Activated T-cell treated with anti-CD3 and anti-CD28 coated beads, Interleukin-2, amount 50 U/mL, for 4 hours (primary cell): ENCODE data around the gene LRGUK. TPM values are rescaled to one million over a fixed set of nuclear protein-coding genes. Genes with fewer than 3 reads are reported as not detected.

Experiments used
- ATAC-seq, 2 donors: fragments of 200-7000 bp; cut with Tn5 transposase; one replicate each; pipeline ENCODE4 v1.10.0; 2021
- DNase-seq: peaks from one replicate; pipeline ENCODE4 v3.0.0-alpha.2; 2020
- H3K27me3 Mint-ChIP-seq: one replicate; pipeline ENCODE4 v1.8.0; 2021; ENCODE audit warnings: low read depth, mixed read lengths
- H3K36me3 Mint-ChIP-seq: one replicate; pipeline ENCODE4 v1.8.0; 2022; ENCODE audit warnings: mixed read lengths; ENCODE audit not compliant: insufficient read depth
- H3K4me1 Mint-ChIP-seq: one replicate; pipeline ENCODE4 v1.8.0; 2021; ENCODE audit warnings: low read depth, mixed read lengths
- H3K4me3 Mint-ChIP-seq: one replicate; pipeline ENCODE4 v1.8.0; 2021; ENCODE audit warnings: mild to moderate bottlenecking, moderate library complexity, mixed read lengths
- H3K9me3 Mint-ChIP-seq: one replicate; pipeline ENCODE4 v1.8.0; 2021; ENCODE audit warnings: mixed read lengths
- total RNA-seq, 3 donors: library from RNA; stranded (reverse); gene quantifications; one replicate each; pipeline ENCODE4 v1.2.1, GENCODE V29; 2021

The LRGUK gene
- total RNA-seq, 3 donors from 2014 or later: 0.05 to 0.16 TPM; not detected in 1

DNA sequence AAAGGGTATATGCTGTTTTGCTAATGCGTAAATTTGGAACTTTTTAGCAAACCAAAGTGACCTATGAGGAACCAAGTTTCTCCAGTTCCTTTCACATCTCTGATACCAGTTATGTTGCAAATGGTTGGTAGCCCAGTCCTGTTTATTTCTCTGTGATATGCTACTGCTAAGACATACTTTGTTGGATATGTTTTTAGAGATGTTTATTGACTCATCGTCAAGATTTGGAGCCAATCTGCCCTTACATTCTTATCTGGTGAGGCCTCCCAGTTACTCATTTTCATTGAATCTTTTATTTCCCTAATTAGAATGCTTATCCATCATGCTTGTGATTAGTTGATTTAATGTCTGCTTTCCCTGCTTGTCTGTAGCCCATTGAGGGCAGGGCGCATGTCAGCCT is 58.9 kb downstream of the LRGUK start:
- no peak for DNase-seq
- Mint-ChIP-seq H3K36me3 (no peaks in the 10 kb centered on the region), H3K27me3 (peaks cover 4% of the 10 kb centered on the region), H3K4me1 (no peaks in the 10 kb centered on the region), H3K4me3 (no peak overlapping the region), H3K9me3 (no peaks in the 10 kb centered on the region)
- no peak for ATAC-seq

GRCh38 chr7:134186801-134187200 is 59.7 kb downstream of the LRGUK start:
- ATAC-seq (no peak), DNase-seq (no peak)
- peaks cover 4% of the 10 kb centered on the region for H3K27me3 Mint-ChIP-seq
- no peaks in the 10 kb centered on the region for H3K36me3 Mint-ChIP-seq
- H3K4me1 Mint-ChIP-seq: no peaks in the 10 kb centered on the region
- H3K4me3 Mint-ChIP-seq: no peak overlapping the region
- H3K9me3 Mint-ChIP-seq: no peaks in the 10 kb centered on the region

- Mint-ChIP-seq H3K4me3 (no peak overlapping the region), H3K27me3 (peaks cover 4% of the 10 kb centered on the region), H3K36me3 (no peaks in the 10 kb centered on the region), H3K4me1 (no peaks in the 10 kb centered on the region), H3K9me3 (no peaks in the 10 kb centered on the region)
- no peak for DNase-seq
- no peak for ATAC-seq
Observed at GRCh38 chr7:134187893-134188292, 60.8 kb downstream of the LRGUK start.

DNA sequence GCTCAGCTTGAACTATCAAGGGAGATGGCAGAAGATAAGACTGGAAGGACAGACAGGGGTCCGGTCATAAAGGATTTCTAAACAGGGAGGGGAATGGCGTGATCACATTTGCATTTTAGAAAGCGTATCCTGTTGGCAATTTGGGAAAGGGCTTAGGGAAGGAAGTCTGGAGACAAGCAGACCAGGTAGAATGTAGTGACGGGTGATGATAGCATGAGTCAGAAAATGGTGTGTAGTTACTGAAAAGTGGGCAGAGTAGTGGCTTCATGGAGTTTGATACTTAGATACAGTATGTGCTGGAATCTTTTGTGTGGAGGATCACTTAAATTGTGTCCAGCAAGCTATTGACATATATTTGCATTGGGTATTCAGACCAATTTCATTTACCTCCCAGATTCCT is 61.2 kb downstream of the LRGUK start:
- Mint-ChIP-seq H3K36me3 (no peaks in the 10 kb centered on the region), H3K9me3 (no peaks in the 10 kb centered on the region), H3K27me3 (peaks cover 4% of the 10 kb centered on the region), H3K4me1 (no peaks in the 10 kb centered on the region), H3K4me3 (no peak overlapping the region)
- DNase-seq (no peak), ATAC-seq (no peak)

GRCh38 chr7:134189559-134189958 is 62.4 kb downstream of the LRGUK start:
- DNase-seq (no peak), ATAC-seq (no peak)
- H3K9me3 Mint-ChIP-seq: no peaks in the 10 kb centered on the region
- H3K36me3 Mint-ChIP-seq: no peaks in the 10 kb centered on the region
- no peak overlapping the region for H3K4me3 Mint-ChIP-seq
- H3K4me1 Mint-ChIP-seq: no peaks in the 10 kb centered on the region
- H3K27me3 Mint-ChIP-seq: peaks cover 4% of the 10 kb centered on the region

GRCh38 chr7:134191876-134192275 is 64.7 kb downstream of the LRGUK start:
- no peak for ATAC-seq
- no peak for DNase-seq
- Mint-ChIP-seq H3K4me1 (no peaks in the 10 kb centered on the region), H3K36me3 (no peaks in the 10 kb centered on the region), H3K9me3 (no peaks in the 10 kb centered on the region), H3K27me3 (peaks cover 4% of the 10 kb centered on the region), H3K4me3 (no peak overlapping the region)

- Mint-ChIP-seq H3K9me3 (no peaks in the 10 kb centered on the region), H3K4me3 (no peak overlapping the region), H3K4me1 (no peaks in the 10 kb centered on the region), H3K36me3 (no peaks in the 10 kb centered on the region), H3K27me3 (peaks cover under 1% of the 10 kb centered on the region)
- ATAC-seq: no peak
- no peak for DNase-seq
Observed at GRCh38 chr7:134193240-134193639, 66.1 kb downstream of the LRGUK start.

- no peaks in the 10 kb centered on the region for H3K9me3 Mint-ChIP-seq
- H3K36me3 Mint-ChIP-seq: no peaks in the 10 kb centered on the region
- DNase-seq: no peak
- no peak for ATAC-seq
- H3K4me1 Mint-ChIP-seq: no peaks in the 10 kb centered on the region
- H3K27me3 Mint-ChIP-seq: no peaks in the 10 kb centered on the region
- H3K4me3 Mint-ChIP-seq: no peak overlapping the region
Observed at GRCh38 chr7:134195252-134195651, 68.1 kb downstream of the LRGUK start.

DNA sequence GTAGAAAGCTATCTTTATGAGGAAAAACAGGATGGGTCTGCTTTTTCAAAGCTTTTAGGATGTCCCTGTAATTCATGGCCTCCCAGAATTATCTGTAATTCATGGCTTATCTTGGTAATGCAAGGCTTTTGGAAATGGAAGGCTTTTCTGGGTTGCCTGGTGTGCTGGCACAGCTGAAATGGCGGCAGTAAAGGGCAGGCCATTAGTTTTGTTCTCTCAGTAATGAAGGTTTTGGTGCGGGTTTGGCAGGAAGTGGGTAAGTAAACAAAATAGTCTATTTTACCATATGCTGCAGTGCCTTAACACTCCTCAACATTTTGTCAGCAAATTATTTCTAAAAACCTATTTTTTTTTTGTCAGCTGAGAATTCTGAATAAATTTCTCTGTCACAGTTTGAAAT is 69.3 kb downstream of the LRGUK start:
- no peaks in the 10 kb centered on the region for H3K9me3 Mint-ChIP-seq
- ATAC-seq (no peak), DNase-seq (no peak)
- H3K4me3 Mint-ChIP-seq: no peak overlapping the region
- H3K36me3 Mint-ChIP-seq: no peaks in the 10 kb centered on the region
- H3K4me1 Mint-ChIP-seq: no peaks in the 10 kb centered on the region
- H3K27me3 Mint-ChIP-seq: no peaks in the 10 kb centered on the region

DNA sequence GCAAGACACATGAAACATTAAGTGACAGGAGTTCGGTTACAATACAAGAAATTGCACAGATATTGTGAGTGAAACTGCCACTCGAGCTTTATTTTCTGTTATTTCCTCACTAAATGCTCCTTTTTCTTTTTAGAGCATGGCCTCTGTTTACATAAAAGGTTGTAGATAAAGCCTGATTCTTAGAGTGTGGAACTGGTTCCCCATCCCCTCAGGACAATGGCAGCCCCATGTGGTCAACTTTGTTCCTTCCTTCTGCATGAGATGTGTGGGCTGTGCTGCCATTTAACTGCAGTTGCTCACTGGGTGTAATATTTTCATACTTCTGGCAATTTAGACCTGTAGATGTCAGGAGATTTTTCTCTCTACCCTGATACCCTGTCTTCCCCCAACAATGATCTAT is 70.2 kb downstream of the LRGUK start:
- ATAC-seq: no peak

DNA sequence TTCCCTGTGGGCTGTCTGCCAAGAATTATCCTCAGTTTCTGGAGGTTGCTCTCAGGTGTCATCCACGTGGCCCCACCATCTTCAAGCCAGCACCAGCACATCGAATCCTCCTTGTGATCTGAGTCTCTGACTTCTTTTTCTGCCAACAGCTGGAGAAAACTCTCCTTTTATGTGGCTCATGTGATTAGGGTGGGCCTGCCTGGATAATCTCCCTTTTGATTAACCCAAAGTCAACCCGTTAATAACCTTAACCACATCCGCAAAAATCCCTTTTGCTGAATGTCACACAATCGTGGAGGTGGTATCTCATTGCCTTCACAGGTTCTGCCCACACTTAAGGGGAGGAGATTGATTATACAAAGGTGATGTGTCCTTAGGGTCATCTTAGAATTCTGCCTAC is 73.8 kb downstream of the LRGUK start:
- ATAC-seq: no peak
- Mint-ChIP-seq H3K27me3 (no peaks in the 10 kb centered on the region), H3K36me3 (no peaks in the 10 kb centered on the region), H3K9me3 (no peaks in the 10 kb centered on the region), H3K4me3 (no peak overlapping the region), H3K4me1 (no peaks in the 10 kb centered on the region)
- DNase-seq: no peak

More for the DNA sequence above, 70.2 kb downstream of the LRGUK start:
- Mint-ChIP-seq H3K9me3 (no peaks in the 10 kb centered on the region), H3K4me3 (no peak overlapping the region), H3K27me3 (no peaks in the 10 kb centered on the region), H3K4me1 (no peaks in the 10 kb centered on the region), H3K36me3 (no peaks in the 10 kb centered on the region)
- no peak for DNase-seq

GRCh38 chr7:134201569-134202261 is 74.6 kb downstream of the LRGUK start:
- DNase-seq: no peak
- H3K9me3 Mint-ChIP-seq: no peaks in the 10 kb centered on the region
- H3K27me3 Mint-ChIP-seq: no peaks in the 10 kb centered on the region
- no peak for ATAC-seq
- H3K4me1 Mint-ChIP-seq: no peaks in the 10 kb centered on the region
- no peak overlapping the region for H3K4me3 Mint-ChIP-seq
- H3K36me3 Mint-ChIP-seq: no peaks in the 10 kb centered on the region

DNA sequence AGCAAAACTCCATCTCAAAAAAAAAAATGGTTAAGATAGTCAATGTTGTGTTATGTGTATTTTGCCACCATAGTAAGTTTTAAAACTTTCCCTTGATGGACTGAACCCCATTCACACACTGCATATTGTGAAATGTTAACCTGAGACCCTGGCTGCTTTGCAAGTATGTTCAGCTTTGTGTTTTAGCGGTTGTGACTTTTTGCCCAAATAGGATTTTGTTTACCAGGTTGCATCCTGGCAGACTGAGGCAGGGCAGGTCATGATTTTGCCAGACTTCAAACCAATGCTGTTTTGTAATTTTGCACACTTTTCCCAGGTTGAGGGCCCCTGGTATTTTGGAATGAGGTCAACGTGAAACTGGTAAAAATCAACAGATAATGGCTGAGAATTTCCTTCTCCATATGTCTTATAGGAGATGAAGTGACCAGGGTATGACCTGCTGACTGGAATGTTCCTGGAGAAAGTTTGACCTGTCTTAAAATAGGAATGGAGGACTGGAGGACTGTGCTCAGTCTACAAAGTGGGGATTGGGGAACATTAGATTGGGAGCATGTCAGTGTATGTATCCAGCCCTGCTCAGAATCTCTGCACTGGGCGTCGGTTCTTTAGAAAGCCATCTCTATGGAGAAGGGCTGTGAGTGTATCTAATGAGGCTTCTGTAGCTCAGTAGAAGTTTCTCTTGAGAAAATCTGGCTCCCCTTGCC is 76.2 kb downstream of the LRGUK start:
- DNase-seq (no peak), ATAC-seq (no peak)
- Mint-ChIP-seq H3K4me1 (no peaks in the 10 kb centered on the region), H3K4me3 (no peak overlapping the region), H3K27me3 (peaks cover 2% of the 10 kb centered on the region), H3K36me3 (no peaks in the 10 kb centered on the region), H3K9me3 (no peaks in the 10 kb centered on the region)

- Mint-ChIP-seq H3K4me1 (no peaks in the 10 kb centered on the region), H3K36me3 (no peaks in the 10 kb centered on the region), H3K4me3 (no peak overlapping the region), H3K9me3 (no peaks in the 10 kb centered on the region), H3K27me3 (peaks cover 4% of the 10 kb centered on the region)
- ATAC-seq (no peak), DNase-seq (no peak)
Observed at GRCh38 chr7:134209322-134210015, 82.3 kb downstream of the LRGUK start.

- no peaks in the 10 kb centered on the region for H3K9me3 Mint-ChIP-seq
- no peak overlapping the region for H3K4me3 Mint-ChIP-seq
- H3K36me3 Mint-ChIP-seq: no peaks in the 10 kb centered on the region
- peaks cover 4% of the 10 kb centered on the region for H3K27me3 Mint-ChIP-seq
- H3K4me1 Mint-ChIP-seq: no peaks in the 10 kb centered on the region
- ATAC-seq: no peak
- no peak for DNase-seq
Observed at GRCh38 chr7:134210227-134210626, 83.1 kb downstream of the LRGUK start.
